H1 (cell line): ENCODE results near the gene PAX4. TPM values are rescaled to one million over a fixed set of nuclear protein-coding genes. Genes with fewer than 3 reads are reported as not detected.

Experiments
- CTCF ChIA-PET: fragments of 300-600 bp; sonication (Branson Sonifier 250); formaldehyde crosslinking; loops from one replicate; lab custom pipeline; 2021; ENCODE audit not compliant: partially characterized antibody; lab: Charles Lee
- POLR2A ChIA-PET: fragments of 300-600 bp; sonication (Branson Sonifier 250); formaldehyde crosslinking; loops from one replicate; lab custom pipeline; 2021; ENCODE audit warnings: inconsistent platforms; ENCODE audit not compliant: partially characterized antibody; lab: Charles Lee
- DNase-seq, 2 experiments: peaks; one replicate each; pipeline versions ENCODE4 v3.0.0 to v3.0.0-alpha.2; 2010 to 2022; ENCODE audit warnings: low spot score in 2 of 2, low read depth in 1 of 2, mixed read lengths in 1 of 2
- FAIRE-seq: peaks from 2 replicates; lab custom pipeline; 2011; peaks lifted over from hg19 to GRCh38; lab: Jason Lieb, UNC
- H2AFZ ChIP-seq: 2 replicates; pipeline ENCODE4 v1.8.1; 2012; ENCODE audit warnings: low read length, inconsistent platforms
- H2AK5ac ChIP-seq: 2 replicates; pipeline ENCODE4 v1.6.1; 2013; ENCODE audit warnings: low read depth, low read length
- H2BK120ac ChIP-seq: replicated peaks from 2 replicates; pipeline ENCODE3; 2013; ENCODE audit warnings: low read depth, low read length, inconsistent platforms
- H2BK12ac ChIP-seq: 2 replicates; pipeline ENCODE4 v1.6.1; 2013; ENCODE audit warnings: low read depth, low read length
- H2BK15ac ChIP-seq: 2 replicates; pipeline ENCODE4 v1.6.1; 2013; ENCODE audit warnings: low read length
- H2BK20ac ChIP-seq: 2 replicates; pipeline ENCODE4 v1.6.1; 2013; ENCODE audit warnings: low read length
- H2BK5ac ChIP-seq: 2 replicates; pipeline ENCODE4 v1.6.1; 2013; ENCODE audit warnings: low read depth, low read length
- H3K14ac ChIP-seq: 2 replicates; pipeline ENCODE4 v1.6.1; 2013; ENCODE audit warnings: inconsistent platforms; ENCODE audit not compliant: insufficient read length
- H3K18ac ChIP-seq: 2 replicates; pipeline ENCODE4 v1.6.1; 2013; ENCODE audit warnings: low read length; ENCODE audit errors: extremely low read depth
- H3K23ac ChIP-seq: 2 replicates; pipeline ENCODE4 v1.6.1; 2013; ENCODE audit warnings: inconsistent platforms; ENCODE audit not compliant: insufficient read length
- H3K23me2 ChIP-seq: 2 replicates; pipeline ENCODE4 v1.6.1; 2013; ENCODE audit warnings: low read depth, low read length
- H3K27ac ChIP-seq: 2 replicates; pipeline ENCODE4 v1.6.1; 2011; ENCODE audit warnings: low read depth, low read length, inconsistent platforms
- H3K27me3 ChIP-seq, 4 experiments: replicated peaks in 1 of 4; 1 replicate in 1 of 4; 2 replicates in 3 of 4; pipeline versions ENCODE4 v1.6.1 to v1.8.1; 2011 to 2013; ENCODE audit warnings: low read length in 3 of 4, mild to moderate bottlenecking in 3 of 4, inconsistent platforms in 2 of 4, mixed read lengths in 2 of 4, moderate library complexity in 1 of 4; ENCODE audit not compliant: control insufficient read depth in 3 of 4, insufficient read depth in 3 of 4; ENCODE audit errors: extremely low read depth in 1 of 4
- H3K36me3 ChIP-seq, 4 experiments: 2 replicates each; pipeline versions ENCODE4 v1.6.1 to v1.8.1; 2011 to 2013; ENCODE audit warnings: mild to moderate bottlenecking in 4 of 4, low read length in 3 of 4, moderate library complexity in 2 of 4, control low read depth in 1 of 4, inconsistent platforms in 1 of 4; ENCODE audit not compliant: insufficient read depth in 4 of 4, control insufficient read depth in 2 of 4
- H3K4ac ChIP-seq: replicated peaks from 2 replicates; pipeline ENCODE3; 2013; ENCODE audit warnings: low read length, low read depth, mixed read lengths, inconsistent platforms; ENCODE audit not compliant: insufficient read length
- H3K4me1 ChIP-seq, 4 experiments: replicated peaks in 1 of 4; 1 replicate in 1 of 4; 2 replicates in 3 of 4; pipeline versions ENCODE4 v1.6.1 to v1.8.1; 2011 to 2013; ENCODE audit warnings: low read length in 3 of 4, inconsistent platforms in 2 of 4, mixed read lengths in 1 of 4; ENCODE audit not compliant: insufficient read depth in 4 of 4, control insufficient read depth in 3 of 4
- H3K4me2 ChIP-seq, 2 experiments: 2 replicates each; pipeline versions ENCODE4 v1.6.1 to v1.8.1; 2011 to 2013; ENCODE audit warnings: low read depth in 2 of 2, low read length in 2 of 2, control low read depth in 1 of 2, inconsistent platforms in 1 of 2, mild to moderate bottlenecking in 1 of 2; ENCODE audit not compliant: insufficient read depth in 1 of 2
- H3K4me3 ChIP-seq, 4 experiments: fragments of 200-600, 300-600 bp in 1 of 4; sonication (generic), shearing (Covaris generic), sonication (Bioruptor Twin) in 1 of 4; 2 replicates each; pipeline versions ENCODE4 v1.5.1 to v1.8.1; 2011 to 2016; ENCODE audit warnings: low read length in 4 of 4, low read depth in 3 of 4, control low read depth in 2 of 4, inconsistent platforms in 2 of 4, mild to moderate bottlenecking in 2 of 4, mixed read lengths in 1 of 4, moderate library complexity in 1 of 4; ENCODE audit not compliant: insufficient read depth in 2 of 4; ENCODE audit errors: extremely low read depth in 1 of 4
- H3K56ac ChIP-seq: replicated peaks from 2 replicates; pipeline ENCODE3; 2013; ENCODE audit warnings: low read depth, mild to moderate bottlenecking, mixed read lengths, low read length, inconsistent platforms; ENCODE audit not compliant: insufficient read length
- H3K79me1 ChIP-seq: 2 replicates; pipeline ENCODE4 v1.6.1; 2013; ENCODE audit warnings: low read depth, low read length, control low read depth
- H3K79me2 ChIP-seq, 2 experiments: 2 replicates each; pipeline versions ENCODE4 v1.6.1 to v1.8.1; 2012 to 2013; ENCODE audit warnings: low read length in 2 of 2, mild to moderate bottlenecking in 2 of 2, inconsistent platforms in 1 of 2; ENCODE audit not compliant: insufficient read depth in 2 of 2, control insufficient read depth in 1 of 2
- H3K9ac ChIP-seq, 4 experiments: replicated peaks in 1 of 4; 1 replicate in 1 of 4; 2 replicates in 3 of 4; pipeline versions ENCODE4 v1.6.1 to v1.8.1; 2011 to 2013; ENCODE audit warnings: low read depth in 3 of 4, low read length in 3 of 4, control low read depth in 2 of 4, mild to moderate bottlenecking in 2 of 4, moderate library complexity in 2 of 4, inconsistent platforms in 1 of 4; ENCODE audit errors: extremely low read depth in 1 of 4
- H3K9me3 ChIP-seq, 2 experiments: 2 replicates each; pipeline versions ENCODE4 v1.6.1 to v1.8.1; 2012 to 2013; ENCODE audit warnings: mild to moderate bottlenecking in 2 of 2, moderate library complexity in 2 of 2, control low read depth in 1 of 2, inconsistent platforms in 1 of 2, low read depth in 1 of 2, low read length in 1 of 2, mixed read lengths in 1 of 2; ENCODE audit not compliant: insufficient read depth in 2 of 2
- H4K20me1 ChIP-seq, 2 experiments: replicated peaks in 1 of 2; 2 replicates each; pipeline versions ENCODE3 to v1.8.1; 2011 to 2013; ENCODE audit warnings: inconsistent platforms in 2 of 2, low read length in 2 of 2, mild to moderate bottlenecking in 1 of 2; ENCODE audit not compliant: insufficient read depth in 2 of 2, control insufficient read depth in 1 of 2
- H4K5ac ChIP-seq: 2 replicates; pipeline ENCODE4 v1.6.1; 2013; ENCODE audit warnings: low read length, low read depth, mixed read lengths, inconsistent platforms; ENCODE audit not compliant: insufficient read length
- H4K8ac ChIP-seq: 2 replicates; pipeline ENCODE4 v1.8.0; 2013; ENCODE audit warnings: mild to moderate bottlenecking, moderate library complexity, low read length, inconsistent platforms; ENCODE audit not compliant: insufficient read depth; ENCODE audit errors: extremely low read depth
- H4K91ac ChIP-seq: replicated peaks from 2 replicates; pipeline ENCODE3; 2013; ENCODE audit warnings: low read length, mixed read lengths, inconsistent platforms; ENCODE audit not compliant: insufficient read length
- CBX8 ChIP-seq: fragments of 300-800, 300-1000 bp; sonication (generic); IDR thresholded peaks from 2 replicates; pipeline ENCODE4 v1.7.1; 2016; ENCODE audit warnings: low read depth, low read length, borderline replicate concordance
- KDM5A ChIP-seq: fragments of 200-600 bp; IDR thresholded peaks from 2 replicates; pipeline ENCODE4 v1.7.1; 2012; ENCODE audit warnings: mild to moderate bottlenecking, low read length, inconsistent platforms, mixed read lengths
- PHF8 ChIP-seq: fragments of 200-600 bp; sonication (generic); conservative IDR thresholded peaks from 2 replicates; pipeline ENCODE4 v1.7.1; 2012; ENCODE audit warnings: low read depth, mild to moderate bottlenecking, inconsistent platforms, low read length, moderate library complexity
- SAP30 ChIP-seq: fragments of 300-600 bp; sonication (generic); IDR thresholded peaks from 2 replicates; pipeline ENCODE4 v1.7.1; 2012; ENCODE audit warnings: low read length, moderate library complexity, mild to moderate bottlenecking, inconsistent platforms; ENCODE audit not compliant: insufficient read depth, insufficient replicate concordance
- SP1 ChIP-seq: IDR thresholded peaks from 2 replicates; pipeline ENCODE4 v1.6.1; 2011; ENCODE audit warnings: low read depth, low read length
- WGBS, 2 experiments: shearing (Covaris generic) in 1 of 2; methylation state at CpG; one replicate each; pipeline versions ENCODE4 v1.1.6 to v1.1.7; 2013 to 2015; ENCODE audit warnings: low lambda C conversion rate in 2 of 2, mixed read lengths in 2 of 2, inconsistent platforms in 1 of 2, low coverage in 1 of 2, missing lambda C conversion rate in 1 of 2; ENCODE audit not compliant: insufficient replicate concordance in 2 of 2, insufficient coverage in 1 of 2, insufficient read length in 1 of 2; ENCODE audit errors: extremely low coverage in 1 of 2, missing lambda C conversion rate in 1 of 2; 5-methylcytosine and 5-hydroxymethylcytosine counted together
- polyA plus RNA-seq, 7 experiments: library from polyadenylated mRNA; depleted of rRNA in 3 of 7; stranded (reverse) in 5 of 7; unstranded in 2 of 7; fragments of >200 nt in 5 of 7; fragments of 200-250 nt in 2 of 7; gene quantifications; 1 replicate in 5 of 7; 2 replicates in 1 of 7; 4 replicates in 1 of 7; pipeline versions ENCODE4 v1.2.1 to v1.2.3, GENCODE V29; 2011 to 2013; ENCODE audit warnings: missing spikeins in 2 of 7, mixed read lengths in 2 of 7
- total RNA-seq: library from RNA; stranded (reverse); fragmentation: NEBNext Ultra II Directional; extraction: Animal tissue kit (Norgen Biotek cat#: 25700); gene quantifications from 2 replicates; pipeline ENCODE4 v1.2.1, GENCODE V29; 2021
- TF ChIP-seq, protein P1 (sequence below): IDR thresholded peaks from 2 replicates; pipeline ENCODE4 v1.6.1; 2011; ENCODE audit warnings: low read length, improper control_type of control experiment

The PAX4 gene
- total and polyA plus RNA-seq, 2 of the 8 experiments (the other 6 are each of a cell fraction or from before 2014, with no cell fraction given), result 0.20 TPM; not detected in 1

DNA sequence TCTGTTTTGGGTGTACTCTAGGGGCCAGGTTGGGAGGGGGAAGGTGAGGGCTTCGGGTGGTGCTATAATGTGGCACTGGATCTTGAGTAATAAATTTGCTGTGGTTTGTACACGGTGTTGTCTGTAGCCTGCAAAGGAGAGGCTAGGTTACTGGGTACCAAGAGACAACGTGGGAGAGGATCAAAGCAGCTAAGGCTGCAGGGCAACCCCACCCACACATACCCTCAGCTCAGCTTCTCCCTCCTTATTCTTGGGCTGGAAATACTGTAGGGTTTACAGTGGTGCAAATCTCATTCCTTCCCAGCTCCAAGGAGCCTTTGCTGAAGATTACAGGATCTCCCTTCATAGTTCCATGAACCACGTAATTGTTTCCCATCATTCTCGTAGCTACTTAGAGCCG, 26.4 kb downstream of the PAX4 start:
- 83% methylated on average over 5 of the region's 6 CpGs; no CpG with 5 or more reads in 1 of the 2 experiments for WGBS, 2 experiments
- H3K27ac ChIP-seq, result no peak overlapping the region
- H2BK20ac ChIP-seq, result no peak overlapping the region
- H3K79me2 ChIP-seq, result no peaks in the 10 kb centered on the region
- ChIA-PET CTCF (interaction anchor here (0.6 to 8.1 kb wide), 6 partner anchors 11 to 37 kb away, joined by 3 to 55 read pairs (median 4); no protein-coding TSS in a partner anchor), POLR2A (interaction anchor here (1.3 kb wide), 1 partner anchor 29 kb away, joined by 5 read pairs; no protein-coding TSS in a partner anchor)
- H3K4me3 ChIP-seq, result no peak overlapping the region
- H3K79me1 ChIP-seq, result no peaks in the 10 kb centered on the region
- no peak overlapping the region for H3K4ac ChIP-seq
- H2BK12ac ChIP-seq, result no peak overlapping the region
- no peak overlapping the region for H3K14ac ChIP-seq
- FAIRE-seq (no peak), DNase-seq (no peak)
- H3K27me3 ChIP-seq, result peaks cover 0 to 13% (median 13%) of the 10 kb centered on the region in 4 experiments; a peak in 6 of 7 replicates
- H3K23me2 ChIP-seq, result peaks cover 2% of the 10 kb centered on the region
- H4K8ac ChIP-seq, result no peak overlapping the region
- H3K9ac ChIP-seq, result no peak overlapping the region
- no peak overlapping the region for H2AK5ac ChIP-seq
- H3K56ac ChIP-seq, result no peak overlapping the region
- no peak for TF ChIP-seq PHF8
- TF ChIP-seq SAP30, result no peak
- no peak for TF ChIP-seq CBX8
- TF ChIP-seq SP1, result no peak
- TF ChIP-seq, protein P1, sequence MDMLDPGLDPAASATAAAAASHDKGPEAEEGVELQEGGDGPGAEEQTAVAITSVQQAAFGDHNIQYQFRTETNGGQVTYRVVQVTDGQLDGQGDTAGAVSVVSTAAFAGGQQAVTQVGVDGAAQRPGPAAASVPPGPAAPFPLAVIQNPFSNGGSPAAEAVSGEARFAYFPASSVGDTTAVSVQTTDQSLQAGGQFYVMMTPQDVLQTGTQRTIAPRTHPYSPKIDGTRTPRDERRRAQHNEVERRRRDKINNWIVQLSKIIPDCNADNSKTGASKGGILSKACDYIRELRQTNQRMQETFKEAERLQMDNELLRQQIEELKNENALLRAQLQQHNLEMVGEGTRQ, result no peak
- no peak for TF ChIP-seq KDM5A
- H3K4me2 ChIP-seq, result no peak overlapping the region
- H2AFZ ChIP-seq, result no peak overlapping the region
- H3K9me3 ChIP-seq, result no peaks in the 10 kb centered on the region
- H4K5ac ChIP-seq, result no peak overlapping the region
- peaks cover 0 to 6% (median under 1%) of the 10 kb centered on the region in 4 experiments; a peak in 2 of 7 replicates for H3K4me1 ChIP-seq
- peaks cover 5 to 15% (median 13%) of the 10 kb centered on the region in 4 experiments for H3K36me3 ChIP-seq
- no peak overlapping the region for H3K18ac ChIP-seq
- no peak overlapping the region for H4K91ac ChIP-seq
- peaks cover 0 to 5% of the 10 kb centered on the region in 2 experiments for H4K20me1 ChIP-seq
- H2BK5ac ChIP-seq, result no peak overlapping the region
- H2BK15ac ChIP-seq, result no peak overlapping the region
- H2BK120ac ChIP-seq, result no peak overlapping the region
- no peak overlapping the region for H3K23ac ChIP-seq
